Testis (tissue), 3 donors: ENCODE results near the gene CHRNB1. TPM values are rescaled to one million over a fixed set of nuclear protein-coding genes. Genes with fewer than 3 reads are reported as not detected.

Experiments
- DNase-seq: peaks from one replicate; pipeline ENCODE4 v3.0.0-alpha.2; 2019
- H3K27ac ChIP-seq, 2 donors: fragments of 200-600 bp; sonication (generic); one replicate each; pipeline ENCODE4 v1.5.1; 2019
- H3K27me3 ChIP-seq: fragments of 200-600 bp; sonication (generic); one replicate; pipeline ENCODE4 v1.5.1; 2019
- H3K36me3 ChIP-seq: fragments of 200-600 bp; sonication (generic); one replicate; pipeline ENCODE4 v1.5.1; 2017; ENCODE audit warnings: low read depth; ENCODE audit errors: missing control alignments
- H3K4me1 ChIP-seq: fragments of 200-600 bp; sonication (generic); one replicate; pipeline ENCODE4 v1.5.1; 2019
- H3K4me3 ChIP-seq, 2 donors: fragments of 200-600 bp; sonication (generic); one replicate each; pipeline ENCODE4 v1.5.1; 2017 to 2019
- H3K9me3 ChIP-seq: fragments of 200-600 bp; sonication (generic); one replicate; pipeline ENCODE4 v1.5.1; 2017
- POLR2A ChIP-seq: fragments of 450-650 bp; IDR thresholded peaks from one replicate; pipeline ENCODE4 v1.6.1; 2017; ENCODE audit warnings: antibody characterized with exemption, mild to moderate bottlenecking, moderate library complexity
- WGBS, 2 donors: methylation state at CpG; one replicate each; pipeline ENCODE4 v1.1.5; 2018; 5-methylcytosine and 5-hydroxymethylcytosine counted together
- intact Hi-C: fragments of 100-400 bp; cut with DNase I; formaldehyde crosslinking; loops from one replicate; pipeline ENCODE4 v1.15.1; 2023; ENCODE audit warnings: low total_unique reads
- polyA plus RNA-seq: library from polyadenylated mRNA; stranded (reverse); fragments of 350-450 nt; fragmentation: Illumina TruSeq; extraction: RNeasy Lipid Tissue Mini Kit (QIAGEN cat#74804); gene quantifications from one replicate; pipeline ENCODE4 v1.2.3, GENCODE V29; 2014; ENCODE audit warnings: low read depth, low replicate concordance; ENCODE audit not compliant: insufficient read depth
- total RNA-seq, 2 donors: library from RNA; depleted of rRNA; stranded (reverse); fragments of >200 nt; gene quantifications; one replicate each; pipeline ENCODE4 v1.2.3, GENCODE V29; 2016
- TF ChIP-seq, protein P1 (sequence below), 3 experiments: fragments of 450-650 bp in 2 of 3; fragments of 200-600 bp in 1 of 3; sonication (generic) in 1 of 3; IDR thresholded peaks; one replicate each; pipeline ENCODE4 v1.5.1; 2016 to 2019; ENCODE audit warnings: antibody characterized with exemption in 3 of 3, mild to moderate bottlenecking in 2 of 3, moderate library complexity in 1 of 3

Gene CHRNB1
- total and polyA plus RNA-seq, 3 donors from 2014 or later = 6.2 to 7.4 (median 6.9) TPM

DNA sequence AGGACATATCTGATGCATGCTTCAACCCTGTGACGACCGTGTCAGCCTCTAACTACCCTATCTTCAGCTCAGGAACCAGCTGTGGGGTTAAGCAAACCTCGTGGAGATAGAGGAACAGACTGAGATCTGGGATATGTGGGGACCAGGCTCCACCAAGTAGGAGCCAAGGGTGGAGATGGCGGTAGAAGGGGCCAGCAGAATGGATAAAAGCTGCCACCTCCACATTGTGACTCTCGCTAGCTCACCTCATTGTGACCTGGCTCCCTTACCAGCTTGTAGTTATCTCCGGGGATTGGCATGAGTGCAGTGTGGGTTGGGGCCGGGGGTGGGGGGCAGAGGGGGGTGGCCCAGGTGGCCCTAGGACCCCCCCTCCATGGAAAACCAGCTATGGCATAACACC is 19.5 kb upstream of the CHRNB1 start, which contains the start of gene SPEM2:
Gene SPEM2 (plus strand): TSS at position 301 of the 400 bp plus-strand sequence. CDS start 73 bp downstream, at position 374.
- Histone ChIP-seq H3K27ac (no peak within 1 kb of the TSS), H3K4me3 (no peak within 1 kb of the TSS), H3K4me1 (no peaks in the 10 kb centered on the region), H3K36me3 (no peaks in the 10 kb centered on the region), H3K9me3 (no peaks in the 10 kb centered on the region), H3K27me3 (no peaks in the 10 kb centered on the region)
- TF ChIP-seq POLR2A = no peak
- DNase-seq = no peak
- intact Hi-C loops = no loop called here
- 84 to 91% methylated on average over 7 of the region's 7 CpGs for WGBS, 2 donors

DNA sequence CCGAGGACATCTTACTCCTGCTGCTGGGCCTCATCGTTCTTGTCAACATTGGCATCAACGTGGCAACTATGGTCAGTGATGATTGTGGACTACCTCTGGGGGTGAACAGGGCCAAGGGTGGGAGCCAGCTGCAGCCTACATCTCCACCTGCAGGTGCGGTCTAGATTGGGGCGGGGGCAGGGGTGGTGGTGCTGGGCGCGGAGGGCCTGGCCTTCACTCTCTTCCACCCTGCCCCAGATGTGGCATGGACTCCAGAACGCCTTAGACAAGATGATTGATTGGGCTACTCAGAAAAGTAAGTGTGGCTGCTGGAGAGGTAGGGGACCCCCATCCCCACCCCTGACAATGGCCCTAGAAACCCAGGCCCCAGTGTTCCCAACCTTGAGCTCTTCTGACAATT is 19.1 kb upstream of the CHRNB1 start:
- intact Hi-C loops = no loop called here

DNA sequence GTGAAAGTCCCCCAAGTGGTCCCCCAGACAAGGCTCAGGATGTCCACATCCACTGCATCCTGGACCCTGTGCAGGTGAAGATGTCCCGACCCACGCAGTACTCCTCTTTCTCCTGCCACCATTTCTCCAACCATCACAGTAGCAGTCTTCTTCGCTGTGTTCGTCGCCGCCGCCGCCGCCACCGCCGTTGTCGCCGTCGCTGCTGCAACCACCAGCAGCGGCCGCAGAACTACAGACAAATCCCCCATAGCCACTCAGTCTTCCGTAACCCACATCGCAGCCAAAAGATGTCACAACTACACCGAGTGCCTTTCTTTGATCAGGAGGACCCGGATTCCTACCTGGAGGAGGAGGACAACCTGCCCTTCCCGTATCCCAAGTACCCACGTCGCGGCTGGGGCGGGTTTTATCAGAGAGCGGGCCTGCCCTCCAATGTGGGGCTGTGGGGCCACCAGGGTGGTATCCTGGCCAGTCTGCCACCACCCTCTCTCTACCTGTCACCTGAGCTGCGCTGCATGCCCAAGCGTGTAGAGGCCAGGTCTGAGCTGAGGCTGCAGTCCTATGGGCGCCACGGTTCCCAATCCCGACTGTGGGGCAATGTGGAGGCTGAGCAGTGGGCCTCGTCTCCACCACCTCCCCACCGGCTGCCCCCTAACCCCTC is 18.5 kb upstream of the CHRNB1 start:
- no peak overlapping the region for H3K27ac ChIP-seq
- no peak overlapping the region for H3K4me3 ChIP-seq
- H3K9me3 ChIP-seq = no peaks in the 10 kb centered on the region
- H3K27me3 ChIP-seq = no peaks in the 10 kb centered on the region
- intact Hi-C loops = no loop called here
- no peak for DNase-seq
- H3K36me3 ChIP-seq = no peaks in the 10 kb centered on the region
- TF ChIP-seq POLR2A = no peak
- TF ChIP-seq, protein P1, sequence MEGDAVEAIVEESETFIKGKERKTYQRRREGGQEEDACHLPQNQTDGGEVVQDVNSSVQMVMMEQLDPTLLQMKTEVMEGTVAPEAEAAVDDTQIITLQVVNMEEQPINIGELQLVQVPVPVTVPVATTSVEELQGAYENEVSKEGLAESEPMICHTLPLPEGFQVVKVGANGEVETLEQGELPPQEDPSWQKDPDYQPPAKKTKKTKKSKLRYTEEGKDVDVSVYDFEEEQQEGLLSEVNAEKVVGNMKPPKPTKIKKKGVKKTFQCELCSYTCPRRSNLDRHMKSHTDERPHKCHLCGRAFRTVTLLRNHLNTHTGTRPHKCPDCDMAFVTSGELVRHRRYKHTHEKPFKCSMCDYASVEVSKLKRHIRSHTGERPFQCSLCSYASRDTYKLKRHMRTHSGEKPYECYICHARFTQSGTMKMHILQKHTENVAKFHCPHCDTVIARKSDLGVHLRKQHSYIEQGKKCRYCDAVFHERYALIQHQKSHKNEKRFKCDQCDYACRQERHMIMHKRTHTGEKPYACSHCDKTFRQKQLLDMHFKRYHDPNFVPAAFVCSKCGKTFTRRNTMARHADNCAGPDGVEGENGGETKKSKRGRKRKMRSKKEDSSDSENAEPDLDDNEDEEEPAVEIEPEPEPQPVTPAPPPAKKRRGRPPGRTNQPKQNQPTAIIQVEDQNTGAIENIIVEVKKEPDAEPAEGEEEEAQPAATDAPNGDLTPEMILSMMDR (IDR thresholded peaks at IDR 0.05) = no peak
- 93 to 94% methylated on average over 28 to 33 of the region's 33 CpGs for WGBS, 2 donors
- H3K4me1 ChIP-seq = no peaks in the 10 kb centered on the region

More for the DNA sequence above, 19.1 kb upstream of the CHRNB1 start:
- TF ChIP-seq, protein P1 (IDR thresholded peaks at IDR 0.05) = no peak
- TF ChIP-seq POLR2A = no peak
- DNase-seq = no peak
- Histone ChIP-seq H3K27ac (no peak overlapping the region), H3K9me3 (no peaks in the 10 kb centered on the region), H3K36me3 (no peaks in the 10 kb centered on the region), H3K4me3 (no peak overlapping the region), H3K4me1 (no peaks in the 10 kb centered on the region), H3K27me3 (no peaks in the 10 kb centered on the region)
- 89 to 92% methylated on average over 5 to 8 of the region's 8 CpGs for WGBS, 2 donors

DNA sequence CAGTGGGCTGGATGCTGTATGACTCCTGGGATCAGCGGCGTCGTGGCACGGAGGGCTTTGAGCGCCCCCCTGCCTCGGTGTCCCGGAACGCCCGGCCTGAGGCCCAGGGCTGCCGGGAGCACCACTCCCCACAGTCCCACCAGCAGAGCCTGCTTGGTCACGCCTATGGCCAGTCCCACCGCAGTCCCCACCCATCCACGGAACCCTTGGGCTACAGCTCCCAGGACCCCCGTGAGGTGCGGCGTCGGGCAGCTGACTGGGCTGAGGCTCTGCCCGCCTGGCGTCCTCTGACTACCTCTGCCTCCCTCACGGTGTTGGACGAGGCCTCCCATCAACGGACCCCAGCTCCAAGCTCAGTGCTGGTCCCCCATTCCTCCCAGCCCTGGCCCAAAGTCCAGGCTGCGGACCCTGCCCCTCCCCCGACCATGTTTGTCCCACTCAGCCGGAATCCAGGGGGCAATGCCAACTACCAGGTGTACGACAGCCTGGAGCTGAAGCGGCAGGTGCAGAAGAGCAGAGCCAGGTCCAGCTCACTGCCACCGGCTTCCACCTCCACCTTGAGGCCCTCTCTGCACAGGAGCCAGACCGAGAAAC is 17.9 kb upstream of the CHRNB1 start:
- Histone ChIP-seq H3K4me3 (no peak overlapping the region), H3K4me1 (no peaks in the 10 kb centered on the region), H3K27me3 (no peaks in the 10 kb centered on the region), H3K27ac (no peak overlapping the region), H3K9me3 (no peaks in the 10 kb centered on the region), H3K36me3 (no peaks in the 10 kb centered on the region)
- intact Hi-C loops = no loop called here
- no peak for TF ChIP-seq POLR2A
- TF ChIP-seq, protein P1 (IDR thresholded peaks at IDR 0.05) = no peak
- no peak for DNase-seq
- 95 to 97% methylated on average over 18 to 29 of the region's 29 CpGs for WGBS, 2 donors

DNA sequence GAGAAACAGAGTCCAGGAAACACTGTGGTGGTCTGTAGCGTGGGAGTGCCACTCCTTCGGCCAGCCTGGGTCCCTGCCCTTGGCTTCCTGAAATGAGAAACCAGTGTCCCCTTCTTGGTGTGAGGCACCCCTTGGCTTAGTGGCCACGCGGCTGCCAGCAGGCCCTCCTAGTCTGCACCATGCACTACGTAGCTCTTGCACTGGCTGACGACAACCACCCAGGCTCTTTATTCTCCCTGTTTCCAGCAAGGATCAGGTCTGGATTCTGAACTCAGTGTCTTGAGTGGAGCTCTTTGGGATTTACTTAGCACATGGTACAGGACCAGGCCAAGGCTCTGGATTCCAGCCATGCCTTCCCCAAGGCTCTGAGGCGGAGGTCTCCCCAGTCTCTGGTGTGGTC is 17.3 kb upstream of the CHRNB1 start:
- no peak overlapping the region for H3K4me3 ChIP-seq
- intact Hi-C loops = no loop called here
- H3K27ac ChIP-seq = no peak overlapping the region
- 88 to 94% methylated on average over 7 of the region's 7 CpGs for WGBS, 2 donors
- H3K36me3 ChIP-seq = no peaks in the 10 kb centered on the region
- DNase-seq = no peak
- H3K4me1 ChIP-seq = no peaks in the 10 kb centered on the region
- no peaks in the 10 kb centered on the region for H3K27me3 ChIP-seq
- no peaks in the 10 kb centered on the region for H3K9me3 ChIP-seq
- TF ChIP-seq POLR2A = no peak
- TF ChIP-seq, protein P1 (IDR thresholded peaks at IDR 0.05) = no peak
